GM19438 (cell line): ENCODE measurements around the gene LRBA.

ENCODE experiments used
- ATAC-seq: cut with Tn5 transposase; IDR thresholded peaks from one replicate; pipeline ENCODE4 v1.9.1; 2021; ENCODE audit warnings: low read depth; ENCODE audit not compliant: unreplicated experiment

Gene LRBA

DNA sequence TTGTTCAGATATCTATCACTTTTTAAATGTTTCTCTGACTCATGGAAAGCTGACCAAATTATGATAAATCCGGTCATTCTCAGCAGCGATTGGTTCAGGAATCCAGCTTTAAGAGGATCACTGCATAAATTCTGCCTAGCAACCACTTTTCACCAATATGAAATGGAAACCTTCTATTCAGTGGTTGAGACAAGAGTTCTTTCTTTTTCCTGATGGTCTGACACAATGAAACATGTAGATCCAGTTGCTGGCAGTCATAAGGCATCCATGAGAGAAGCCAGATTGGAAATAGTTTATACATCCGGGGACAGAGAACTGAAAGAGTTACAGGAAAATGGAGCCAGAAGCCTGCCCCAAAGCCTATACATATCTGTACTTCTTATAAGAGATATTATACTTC lies 406.0 kb downstream of the LRBA start:
- no peak for ATAC-seq

DNA sequence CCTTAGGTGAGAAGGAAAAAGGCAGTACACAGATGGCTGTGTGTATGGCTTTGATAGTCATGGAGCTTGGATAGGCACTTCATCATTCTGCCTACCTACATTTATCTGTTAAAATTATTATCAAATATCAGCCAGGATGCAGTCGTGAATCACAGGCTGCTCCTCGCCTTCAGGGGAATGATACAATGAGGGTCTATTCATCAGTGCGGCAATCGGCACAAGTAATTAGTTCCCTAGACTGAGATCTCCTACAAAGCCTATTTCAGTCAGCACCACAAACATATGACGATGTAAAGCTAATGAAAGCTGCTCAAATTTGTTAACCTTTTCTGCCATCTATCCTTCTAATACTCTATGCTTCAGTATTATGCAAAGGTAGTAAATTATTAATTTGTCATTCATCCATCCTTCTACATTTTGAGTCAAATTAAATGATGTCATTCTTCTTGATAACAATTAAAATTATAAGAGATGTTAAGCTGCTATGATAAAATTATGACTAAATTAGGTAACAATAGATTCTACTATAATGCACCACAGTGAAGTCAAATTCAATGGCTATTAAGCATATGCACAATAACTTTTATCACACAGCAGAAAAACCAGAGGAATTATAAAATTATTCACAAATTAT lies 414.2 kb downstream of the LRBA start:
- no peak for ATAC-seq

GRCh38 chr4:150599547-150599946 lies 415.5 kb downstream of the LRBA start:
- ATAC-seq, result no peak

GRCh38 chr4:150598909-150599308 lies 416.2 kb downstream of the LRBA start:
- no peak for ATAC-seq

DNA sequence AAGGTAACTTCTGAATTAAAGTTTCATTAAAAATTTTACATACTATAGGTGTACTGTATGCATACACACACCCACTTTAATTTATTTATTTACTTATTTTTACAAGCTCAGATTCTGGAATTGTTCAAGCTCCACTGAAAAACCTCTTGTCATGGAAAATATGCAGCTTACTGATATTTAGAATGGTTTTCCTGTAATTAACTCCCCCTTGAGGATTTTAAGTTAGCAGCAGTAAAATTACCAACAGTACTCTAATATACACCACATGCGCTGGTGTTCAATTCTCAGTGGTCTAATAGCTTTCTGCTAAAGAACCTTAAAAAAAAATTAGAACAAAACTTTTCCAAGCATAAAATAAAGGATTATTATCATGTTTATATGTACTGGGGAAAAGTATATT lies 421.1 kb downstream of the LRBA start:
- no peak for ATAC-seq

- no peak for ATAC-seq
Observed at GRCh38 chr4:150591904-150592303, 423.2 kb downstream of the LRBA start.

DNA sequence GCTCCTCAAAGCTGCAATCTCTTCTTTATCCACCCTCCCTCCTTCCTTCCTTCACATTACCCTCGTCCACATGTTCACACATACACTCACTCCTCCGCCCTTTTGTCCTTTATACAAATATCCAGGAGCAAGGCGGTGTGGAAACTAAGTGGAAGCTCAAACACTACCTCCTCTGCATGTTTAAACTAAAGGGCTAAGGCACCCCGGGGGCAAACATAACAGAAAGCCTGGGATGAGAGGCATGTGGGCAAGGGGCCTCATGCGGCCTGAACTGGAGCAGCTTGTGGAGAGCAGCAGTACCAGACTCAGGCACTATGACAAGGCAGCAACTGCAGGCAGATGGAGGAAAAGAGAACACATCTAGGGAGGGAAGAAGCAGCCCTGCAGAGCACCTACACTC lies 423.7 kb downstream of the LRBA start:
- ATAC-seq, result no peak

GRCh38 chr4:150590631-150591030 lies 424.5 kb downstream of the LRBA start:
- ATAC-seq, result no peak

GRCh38 chr4:150589157-150589556 lies 425.9 kb downstream of the LRBA start:
- no peak for ATAC-seq

DNA sequence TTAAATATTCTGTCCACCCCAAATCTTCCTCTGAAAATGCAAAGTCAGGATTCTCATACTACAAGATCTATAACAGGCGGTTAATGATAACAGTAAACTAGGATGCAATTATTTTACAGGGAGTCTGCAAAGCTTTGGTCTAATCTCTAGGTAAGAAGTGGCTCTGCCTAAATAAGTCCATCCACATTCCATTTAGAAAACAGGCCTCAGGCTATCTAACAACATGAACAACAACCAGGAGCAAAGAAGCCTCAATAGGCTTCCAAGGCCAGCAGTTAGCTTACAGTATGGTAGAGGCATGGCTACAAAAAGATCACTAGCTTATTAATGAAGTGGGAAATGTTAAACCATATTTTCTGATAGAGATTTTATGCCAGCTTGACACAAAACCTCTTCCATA lies 426.8 kb downstream of the LRBA start:
- no peak for ATAC-seq

- ATAC-seq, result no peak
Observed at GRCh38 chr4:150586162-150586810, 428.8 kb downstream of the LRBA start.

DNA sequence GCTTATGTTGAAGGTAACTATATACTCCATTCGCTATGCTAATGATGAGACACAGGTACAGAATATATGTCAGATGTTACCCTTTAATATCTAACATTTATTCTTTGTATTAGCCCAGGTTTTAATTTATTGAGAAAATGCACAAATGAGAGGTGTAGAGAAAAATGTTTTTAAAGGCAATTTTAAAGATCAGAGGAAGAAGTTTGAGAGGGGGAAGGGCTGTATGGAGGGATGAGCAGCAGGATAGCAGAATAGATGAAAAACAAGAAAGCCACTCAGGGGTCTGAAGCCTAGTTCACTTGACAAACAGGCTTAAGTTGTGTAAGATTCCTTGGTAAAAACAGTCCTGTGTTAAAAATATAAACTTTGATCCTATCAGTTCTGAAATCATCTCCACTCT lies 429.5 kb downstream of the LRBA start:
- no peak for ATAC-seq

DNA sequence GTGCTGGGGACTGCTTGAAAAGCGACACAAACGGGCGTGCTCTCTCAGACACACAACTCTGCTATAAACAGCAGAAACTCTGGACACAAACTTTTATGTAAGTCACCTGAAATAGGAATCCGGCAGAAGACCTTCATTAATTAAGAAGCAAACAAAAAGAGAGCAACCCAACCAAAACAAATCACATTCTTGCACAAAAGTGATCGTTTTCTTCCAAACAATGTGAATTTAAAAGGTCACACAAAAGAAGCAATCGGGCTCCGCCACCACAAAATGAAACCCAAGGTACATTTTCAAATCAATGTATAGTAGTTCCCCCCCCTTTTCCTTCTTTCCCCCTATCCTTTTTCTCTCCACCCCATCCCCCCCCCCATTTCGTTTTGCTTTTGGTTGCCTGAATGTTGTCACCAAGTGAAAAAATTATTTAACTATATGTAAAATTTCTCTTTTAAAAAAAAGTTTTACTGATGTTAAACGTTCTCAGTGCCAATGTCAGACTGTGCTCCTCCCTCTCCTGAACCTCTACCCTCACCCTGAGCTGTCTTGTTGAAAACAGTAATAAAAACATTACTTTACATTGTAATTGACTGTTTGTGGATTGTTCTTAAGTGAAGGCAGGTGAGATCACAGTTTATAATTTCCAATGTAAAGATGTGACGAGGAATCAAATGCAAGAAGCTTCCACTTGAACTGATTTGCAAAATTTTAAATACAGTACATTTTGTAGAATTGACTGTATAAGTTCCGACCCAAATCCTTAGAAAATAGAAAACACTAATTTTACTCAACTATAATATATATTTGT lies 430.8 kb downstream of the LRBA start:
- ATAC-seq, result no peak

- no peak for ATAC-seq
Observed at GRCh38 chr4:150583287-150584110, 431.6 kb downstream of the LRBA start.

- ATAC-seq, result no peak
Observed at GRCh38 chr4:150582873-150583286, 432.2 kb downstream of the LRBA start.

DNA sequence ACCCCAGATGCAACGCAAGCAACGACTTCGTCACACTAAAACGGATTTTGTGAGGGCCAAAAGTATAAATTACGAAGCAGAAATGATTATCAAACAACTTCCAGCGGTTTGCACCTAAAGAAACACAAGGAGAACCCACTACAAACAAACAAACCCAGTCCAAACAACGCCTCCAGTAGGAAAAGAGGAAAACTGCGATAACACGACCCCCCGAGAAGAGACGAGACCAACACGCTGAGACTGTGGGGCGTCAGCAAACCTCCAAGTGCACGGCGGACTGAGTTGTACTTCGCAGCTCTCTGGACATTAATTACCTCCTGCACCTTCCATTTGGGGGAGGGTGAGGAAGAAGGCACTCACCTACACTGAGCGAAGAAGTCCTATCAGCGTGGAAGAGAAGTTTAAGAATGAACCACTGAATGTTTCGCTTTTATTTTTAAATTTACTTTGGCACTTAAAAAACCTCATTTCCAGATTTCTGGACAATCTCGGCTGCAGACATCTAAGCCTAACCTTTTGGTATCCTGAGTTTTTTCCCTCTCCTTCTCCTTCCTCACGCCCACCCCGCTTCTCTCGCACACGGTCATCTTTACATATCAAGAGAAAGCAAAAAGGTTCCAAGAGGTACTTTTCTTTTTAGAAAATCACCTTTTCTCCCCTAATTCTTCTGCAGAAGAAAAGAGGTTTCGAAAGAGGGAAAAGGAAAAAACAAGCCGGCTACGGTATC lies 432.8 kb downstream of the LRBA start, which contains the start of gene MAB21L2:
MAB21L2 (plus strand) TSS at position 6 of the 727 bp plus-strand sequence. CDS start 879 bp downstream, outside the sequence.
- ATAC-seq, result no peak

- ATAC-seq, result no peak
Observed at GRCh38 chr4:150581641-150582051, 433.4 kb downstream of the LRBA start.

DNA sequence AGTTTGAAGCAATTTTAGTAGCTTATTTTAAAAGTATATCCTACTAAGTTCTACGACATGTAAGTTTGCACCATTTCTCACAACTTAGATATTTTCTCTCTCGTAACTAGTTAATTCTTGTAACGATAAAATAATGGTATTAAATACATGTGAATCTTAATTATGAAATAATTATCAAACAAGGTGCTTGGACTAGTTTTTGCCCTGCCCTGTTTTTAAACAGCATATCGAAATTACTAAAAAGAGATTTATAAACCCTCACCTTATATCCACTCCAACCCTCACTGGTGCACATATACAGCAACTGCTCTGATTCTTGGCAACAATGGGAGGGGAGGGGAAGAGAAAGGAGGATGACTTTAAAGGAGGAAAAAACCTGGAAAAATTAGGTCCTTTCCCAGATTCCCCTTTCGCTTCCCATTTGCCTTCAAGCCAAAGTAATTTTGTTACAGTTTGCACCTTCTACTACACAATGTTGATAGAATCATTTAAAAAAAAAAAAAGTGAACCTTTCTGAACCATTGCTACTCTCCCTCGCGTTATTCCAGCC lies 434.0 kb downstream of the LRBA start:
- ATAC-seq, result no peak

GRCh38 chr4:150580306-150580705 lies 434.8 kb downstream of the LRBA start:
- no peak for ATAC-seq
